Mesodermal cell (in vitro differentiated cells): Measurements from ENCODE around the gene GGA1.

Experiments used
- H3K27ac ChIP-seq: 2 replicates; pipeline ENCODE4 v1.7.0; 2013; ENCODE audit warnings: mild to moderate bottlenecking, low read depth, low read length, moderate library complexity; ENCODE audit not compliant: severe bottlenecking
- H3K36me3 ChIP-seq: 2 replicates; pipeline ENCODE4 v1.7.1; 2013; ENCODE audit warnings: mild to moderate bottlenecking, low read length, moderate library complexity; ENCODE audit not compliant: control insufficient read depth, insufficient read depth
- H3K4me1 ChIP-seq: one replicate; pipeline ENCODE4 v1.7.1; 2013; ENCODE audit warnings: mild to moderate bottlenecking, low read length; ENCODE audit not compliant: insufficient read depth, control insufficient read depth, poor library complexity, severe bottlenecking
- H3K4me3 ChIP-seq: 2 replicates; pipeline ENCODE4 v1.7.0; 2013; ENCODE audit warnings: low read length, control low read depth, mild to moderate bottlenecking; ENCODE audit not compliant: insufficient read depth, poor library complexity, severe bottlenecking; ENCODE audit errors: extremely low read depth
- H3K9me3 ChIP-seq: 2 replicates; pipeline ENCODE4 v1.7.1; 2013; ENCODE audit warnings: mild to moderate bottlenecking, low read length, moderate library complexity; ENCODE audit not compliant: control insufficient read depth
- WGBS, 2 experiments: methylation state at CpG; one replicate each; pipeline ENCODE4 v1.1.5; 2013; ENCODE audit warnings: missing lambda C conversion rate in 2 of 2; ENCODE audit not compliant: insufficient coverage in 2 of 2; 5-methylcytosine and 5-hydroxymethylcytosine counted together

The GGA1 gene

DNA sequence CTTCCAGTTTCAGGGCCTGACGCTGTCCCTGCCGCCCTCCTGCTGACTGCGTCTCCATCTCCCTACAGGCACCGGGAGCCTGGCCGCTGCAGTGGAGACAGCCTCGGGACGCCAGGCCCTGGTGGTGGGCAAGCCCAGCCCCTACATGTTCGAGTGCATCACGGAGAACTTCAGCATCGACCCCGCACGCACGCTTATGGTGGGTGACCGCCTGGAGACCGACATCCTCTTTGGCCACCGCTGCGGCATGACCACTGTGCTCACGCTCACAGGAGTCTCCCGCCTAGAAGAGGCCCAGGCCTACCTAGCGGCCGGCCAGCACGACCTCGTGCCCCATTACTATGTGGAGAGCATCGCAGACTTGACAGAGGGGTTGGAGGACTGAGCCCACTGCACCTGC, 56.9 kb downstream of the GGA1 start:
- Histone ChIP-seq H3K27ac (no peak overlapping the region), H3K4me3 (no peak overlapping the region), H3K36me3 (peaks cover 35% of the 10 kb centered on the region), H3K4me1 (peaks cover 16% of the 10 kb centered on the region), H3K9me3 (no peaks in the 10 kb centered on the region)
- 96 to 98% methylated on average over 20 to 24 of the region's 24 CpGs for WGBS, 2 experiments

DNA sequence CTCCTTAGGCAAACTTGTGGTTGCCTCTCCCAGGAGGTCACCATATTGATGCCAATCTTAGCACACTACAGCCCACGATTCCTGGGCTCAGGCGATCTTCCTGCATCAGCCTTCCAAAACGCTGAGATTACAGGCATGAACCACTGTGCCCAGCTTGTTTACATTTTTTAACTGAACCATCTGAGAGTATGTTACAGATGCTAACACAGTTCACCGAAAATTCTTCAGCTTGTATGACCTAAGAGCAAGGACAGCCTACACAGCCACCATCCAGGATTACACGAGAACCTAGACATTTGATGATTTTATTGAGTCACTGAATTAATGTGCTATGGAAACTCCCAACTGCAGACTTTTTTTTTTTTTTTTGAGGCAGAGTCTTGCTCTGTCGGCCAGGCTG, 61.0 kb downstream of the GGA1 start:
- WGBS, 2 experiments: 93 to 94% methylated on average over 3 to 4 of the region's 6 CpGs

GRCh38 chr22:37672206-37672919, 63.7 kb downstream of the GGA1 start:
- no peak overlapping the region for H3K27ac ChIP-seq
- 87 to 89% methylated on average over 9 to 15 of the region's 15 CpGs for WGBS, 2 experiments
- H3K36me3 ChIP-seq: peaks cover 5% of the 10 kb centered on the region
- H3K9me3 ChIP-seq: no peaks in the 10 kb centered on the region
- no peak overlapping the region for H3K4me3 ChIP-seq
- H3K4me1 ChIP-seq: peaks cover 4% of the 10 kb centered on the region

More for the DNA sequence above, 61.0 kb downstream of the GGA1 start:
- Histone ChIP-seq H3K4me3 (no peak overlapping the region), H3K27ac (no peak overlapping the region), H3K36me3 (peaks cover 30% of the 10 kb centered on the region), H3K4me1 (no peaks in the 10 kb centered on the region), H3K9me3 (no peaks in the 10 kb centered on the region)

GRCh38 chr22:37672920-37673455, 64.4 kb downstream of the GGA1 start:
- no peak overlapping the region for H3K4me3 ChIP-seq
- no peaks in the 10 kb centered on the region for H3K9me3 ChIP-seq
- peaks cover under 1% of the 10 kb centered on the region for H3K36me3 ChIP-seq
- H3K4me1 ChIP-seq: peaks cover 6% of the 10 kb centered on the region
- no peak overlapping the region for H3K27ac ChIP-seq
- WGBS, 2 experiments: 94 to 100% methylated on average over 5 to 8 of the region's 11 CpGs

GRCh38 chr22:37674248-37674647, 65.6 kb downstream of the GGA1 start:
- Histone ChIP-seq H3K9me3 (no peaks in the 10 kb centered on the region), H3K4me3 (no peak overlapping the region), H3K27ac (no peak overlapping the region), H3K4me1 (peaks cover 6% of the 10 kb centered on the region), H3K36me3 (peaks cover 5% of the 10 kb centered on the region)
- WGBS, 2 experiments: 94 to 97% methylated on average over 7 to 8 of the region's 12 CpGs

DNA sequence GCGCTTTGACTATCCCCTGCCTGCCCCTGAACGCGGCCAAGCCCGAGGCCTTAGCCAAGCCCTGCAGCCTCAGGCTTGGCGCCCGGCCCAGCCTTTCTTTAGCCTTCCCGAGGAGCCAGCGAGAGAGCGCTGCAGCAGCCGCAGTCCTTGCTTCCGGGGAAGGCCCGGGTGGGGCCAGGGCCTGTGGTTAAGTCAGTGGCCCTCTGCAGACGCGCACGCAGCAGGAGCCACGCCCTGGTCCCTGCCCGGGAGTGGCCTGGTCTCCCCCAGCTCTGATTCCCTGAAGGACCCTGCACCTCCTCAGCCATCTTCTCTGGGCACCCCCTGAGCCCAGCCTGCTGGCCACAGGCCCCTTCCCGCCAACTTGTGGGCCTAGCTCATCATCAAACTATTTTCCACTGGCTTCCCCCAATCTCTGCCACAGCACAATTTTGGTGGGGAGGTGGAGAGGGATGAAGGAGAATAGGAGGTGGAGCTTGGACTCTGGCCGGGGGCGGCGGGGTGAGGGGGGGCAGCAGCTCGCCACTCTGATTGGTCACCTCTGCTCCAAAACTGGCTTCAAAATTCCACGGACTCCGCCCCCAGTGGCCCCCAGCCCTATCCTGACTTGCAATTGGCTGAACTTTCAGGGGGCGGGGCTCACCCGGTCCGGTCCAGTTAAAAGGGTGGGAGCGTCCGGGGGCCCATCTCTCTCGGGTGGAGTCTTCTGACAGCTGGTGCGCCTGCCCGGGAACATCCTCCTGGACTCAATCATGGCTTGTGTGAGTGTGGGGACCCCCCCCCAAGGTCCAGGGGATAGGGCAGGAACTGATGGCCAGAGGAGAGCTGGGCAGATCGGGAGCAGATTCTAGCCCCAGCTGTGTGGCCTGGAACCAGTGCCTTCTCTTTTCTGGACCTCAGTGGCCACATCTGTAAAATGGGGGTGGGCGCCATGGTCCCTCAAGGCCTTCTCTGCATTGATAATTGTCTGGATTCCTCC, 66.6 kb downstream of the GGA1 start, which contains the start of gene LGALS1:
TSS of gene LGALS1 (plus strand) at position 686 of the 979 bp plus-strand sequence. CDS start at position 753, 67 bp downstream.
- peak within 1 kb of the TSS; percentile 88 for H3K27ac ChIP-seq
- H3K4me1 ChIP-seq: peaks cover 6% of the 10 kb centered on the region
- peaks cover 9% of the 10 kb centered on the region for H3K36me3 ChIP-seq
- WGBS, 2 experiments: 32 to 53% methylated on average over 26 to 28 of the region's 34 CpGs
- no peaks in the 10 kb centered on the region for H3K9me3 ChIP-seq
- peak within 1 kb of the TSS; percentile 52 for H3K4me3 ChIP-seq

- peak overlapping the region; percentile 52 for H3K4me3 ChIP-seq
- 19 to 45% methylated on average over 9 to 11 of the region's 17 CpGs for WGBS, 2 experiments
- no peaks in the 10 kb centered on the region for H3K9me3 ChIP-seq
- H3K36me3 ChIP-seq: peaks cover 9% of the 10 kb centered on the region
- H3K27ac ChIP-seq: peak overlapping the region; percentile 88
- peaks cover 6% of the 10 kb centered on the region for H3K4me1 ChIP-seq
Observed at GRCh38 chr22:37675930-37676735, 67.5 kb downstream of the GGA1 start.

DNA sequence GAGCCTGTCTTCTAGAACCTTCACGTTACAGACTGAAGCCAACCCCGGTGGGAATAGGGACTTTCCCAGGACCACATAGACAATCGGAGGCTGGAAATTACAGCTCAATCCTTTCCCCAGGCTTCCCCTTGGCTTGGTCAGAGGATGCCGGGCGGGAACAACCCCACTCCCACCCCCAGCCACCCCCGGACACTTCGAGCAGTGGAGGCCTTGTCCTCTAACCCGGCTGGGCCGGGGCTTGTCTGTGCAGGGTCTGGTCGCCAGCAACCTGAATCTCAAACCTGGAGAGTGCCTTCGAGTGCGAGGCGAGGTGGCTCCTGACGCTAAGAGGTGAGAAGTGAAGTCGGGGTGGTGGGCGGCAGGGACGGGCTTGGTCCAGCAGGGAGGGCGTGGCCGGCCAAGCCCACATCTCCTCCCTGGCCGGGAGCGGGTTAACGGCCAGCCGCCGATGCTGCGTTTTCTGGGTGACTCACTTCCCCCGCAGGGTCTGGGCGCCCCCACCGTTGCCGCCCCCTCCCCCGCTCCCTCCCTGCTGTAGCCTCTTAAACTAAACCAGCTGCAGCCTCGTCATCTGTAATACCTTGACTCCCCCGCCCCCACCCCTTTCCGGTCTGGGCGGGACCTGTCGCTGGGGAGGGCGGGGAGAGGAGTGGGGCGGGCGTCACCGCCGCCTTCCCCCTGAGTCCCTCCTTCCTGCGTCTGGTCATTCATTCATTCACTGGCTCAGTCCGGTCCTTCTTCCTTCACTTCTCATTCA, 68.3 kb downstream of the GGA1 start:
- Histone ChIP-seq H3K36me3 (peaks cover 9% of the 10 kb centered on the region), H3K4me3 (peak overlapping the region; percentile 52), H3K4me1 (peaks cover 6% of the 10 kb centered on the region), H3K9me3 (no peaks in the 10 kb centered on the region), H3K27ac (peak overlapping the region; percentile 88)
- WGBS, 2 experiments: 0 to 3% methylated on average over 22 to 29 of the region's 42 CpGs

- peaks cover 6% of the 10 kb centered on the region for H3K4me1 ChIP-seq
- peak overlapping the region; percentile 71 for H3K27ac ChIP-seq
- no peaks in the 10 kb centered on the region for H3K9me3 ChIP-seq
- 88 to 89% methylated on average over 10 of the region's 15 CpGs for WGBS, 2 experiments
- peaks cover 9% of the 10 kb centered on the region for H3K36me3 ChIP-seq
- peak overlapping the region; percentile 52 for H3K4me3 ChIP-seq
Observed at GRCh38 chr22:37677493-37677974, 68.9 kb downstream of the GGA1 start.
